Fibroblast of villous mesenchyme (primary cell): ENCODE results near the gene LMO1. TPM values are rescaled to one million over a fixed set of nuclear protein-coding genes. Genes with fewer than 3 reads are reported as not detected.

Experiments
- DNase-seq: peaks from one replicate; pipeline ENCODE4 v3.0.0-alpha.2; 2010; ENCODE audit warnings: low read depth
- H3K4me3 ChIP-seq: 2 replicates; pipeline ENCODE4 v1.5.1; 2011; ENCODE audit warnings: low read depth, mild to moderate bottlenecking, low read length
- CTCF ChIP-seq: IDR thresholded peaks from 2 replicates; pipeline ENCODE4 v1.5.1; 2012; ENCODE audit warnings: low read depth, mild to moderate bottlenecking, low read length; ENCODE audit not compliant: insufficient read depth
- total RNA-seq: library from RNA; depleted of rRNA; stranded (reverse); fragments of >200 nt; gene quantifications from 2 replicates; pipeline ENCODE4 v1.2.3, GENCODE V29; 2012

Gene LMO1
- total RNA-seq, 1 donor = not detected

DNA sequence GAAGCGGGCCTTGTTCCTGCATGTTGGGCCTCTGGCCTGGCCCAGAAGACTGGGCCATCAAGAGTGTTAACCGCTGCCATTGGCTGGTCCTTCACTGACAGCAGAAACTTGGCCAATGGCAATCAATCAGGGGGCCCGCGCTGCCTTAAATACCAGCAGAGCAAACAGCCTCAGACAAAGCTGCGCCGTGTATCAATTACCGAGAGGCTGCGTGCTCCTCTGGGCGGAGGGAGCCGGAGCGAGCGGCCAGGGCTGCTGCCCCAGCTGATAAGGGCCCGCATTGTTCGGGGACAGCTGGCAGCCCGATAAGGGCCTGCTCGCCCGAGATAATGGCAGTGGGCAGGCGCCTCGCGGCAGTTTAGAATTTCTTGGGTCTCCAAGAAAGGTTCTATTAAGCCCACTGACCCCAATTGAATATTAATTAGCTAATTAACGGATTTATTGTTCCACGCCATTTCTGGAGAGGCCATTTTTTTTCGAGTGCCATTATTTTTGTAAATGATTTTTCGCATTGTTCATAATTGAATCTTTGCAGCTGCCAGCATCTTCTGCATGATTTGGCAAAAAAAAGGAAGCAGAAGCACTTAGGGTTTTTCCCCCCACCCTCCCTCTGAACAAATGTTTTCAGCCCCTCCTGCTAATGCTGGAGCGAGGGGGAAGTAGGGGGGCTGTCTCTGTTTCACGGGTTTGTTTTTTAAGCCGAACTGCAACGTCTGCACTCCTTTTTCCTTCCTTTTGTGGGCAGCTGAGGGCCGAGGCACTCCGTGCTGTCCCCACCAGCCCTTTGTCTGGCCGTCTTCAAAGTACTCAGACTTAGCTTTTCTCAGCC is 57.2 kb downstream of the LMO1 start:
- DNase-seq = no peak
- no peak for TF ChIP-seq CTCF
- H3K4me3 ChIP-seq = no peak overlapping the region

DNA sequence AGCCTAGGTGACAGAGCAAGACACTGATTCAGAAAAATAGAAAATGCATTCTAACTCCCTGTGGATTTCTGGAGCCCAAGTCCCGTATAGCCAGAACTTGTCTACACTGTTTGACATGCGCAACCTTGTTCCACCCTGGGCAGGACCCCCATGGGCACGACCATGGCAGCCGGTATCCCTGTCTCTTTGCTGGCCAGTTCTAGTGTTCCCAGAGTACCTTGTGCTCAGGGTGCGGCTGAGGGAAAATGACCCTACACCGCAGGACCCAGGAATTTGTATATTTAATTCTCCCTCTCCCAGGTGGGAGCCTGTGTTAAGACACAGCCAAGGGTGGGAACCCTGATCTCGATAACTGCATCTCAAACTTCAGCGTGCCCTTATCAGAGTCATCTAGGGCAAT is 58.1 kb downstream of the LMO1 start:
- no peak for DNase-seq
- no peak overlapping the region for H3K4me3 ChIP-seq
- no peak for TF ChIP-seq CTCF

DNA sequence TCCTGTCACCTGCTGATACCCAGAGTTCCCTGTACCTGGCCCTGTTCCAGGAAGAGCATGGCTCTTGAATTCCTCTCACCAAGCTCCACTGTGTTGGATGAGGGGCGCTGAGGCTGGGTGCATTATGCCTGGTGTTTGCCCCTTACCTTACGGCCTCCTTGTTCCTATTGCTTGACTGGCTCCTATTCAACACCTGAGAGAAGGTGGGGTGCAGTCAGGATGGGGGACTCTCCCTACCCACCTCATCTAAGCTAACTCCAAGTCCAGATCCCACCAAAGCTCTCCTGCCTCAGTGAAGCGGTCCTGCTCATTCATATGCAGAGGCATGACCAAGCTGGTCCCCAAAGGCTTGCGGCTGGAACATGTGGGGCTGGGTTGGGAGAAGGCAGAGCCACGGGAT is 59.1 kb downstream of the LMO1 start:
- DNase-seq = no peak
- no peak overlapping the region for H3K4me3 ChIP-seq
- no peak for TF ChIP-seq CTCF

DNA sequence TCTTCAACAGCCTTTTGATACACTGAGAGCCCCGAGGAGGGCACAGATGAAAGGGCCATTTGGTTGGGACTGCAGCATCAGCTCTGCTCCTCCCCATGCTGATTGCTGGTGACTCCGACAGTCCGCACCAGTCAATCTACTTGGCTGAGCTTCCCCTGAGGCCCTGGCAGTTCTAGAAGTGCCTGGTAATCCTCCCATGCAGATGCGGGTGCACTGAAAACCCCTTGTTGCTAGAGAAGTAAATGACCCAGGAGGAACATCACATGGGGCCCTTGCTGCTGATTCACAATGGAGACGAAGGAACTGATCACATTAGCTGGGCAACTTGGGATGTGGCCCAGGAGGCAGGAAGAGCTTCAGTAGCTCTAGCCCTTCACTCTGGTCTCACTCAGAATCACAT is 59.7 kb downstream of the LMO1 start:
- no peak overlapping the region for H3K4me3 ChIP-seq
- no peak for DNase-seq
- no peak for TF ChIP-seq CTCF

- TF ChIP-seq CTCF = no peak
- no peak overlapping the region for H3K4me3 ChIP-seq
- DNase-seq = no peak
Measured at GRCh38 chr11:8203414-8203715, 60.3 kb downstream of the LMO1 start.

DNA sequence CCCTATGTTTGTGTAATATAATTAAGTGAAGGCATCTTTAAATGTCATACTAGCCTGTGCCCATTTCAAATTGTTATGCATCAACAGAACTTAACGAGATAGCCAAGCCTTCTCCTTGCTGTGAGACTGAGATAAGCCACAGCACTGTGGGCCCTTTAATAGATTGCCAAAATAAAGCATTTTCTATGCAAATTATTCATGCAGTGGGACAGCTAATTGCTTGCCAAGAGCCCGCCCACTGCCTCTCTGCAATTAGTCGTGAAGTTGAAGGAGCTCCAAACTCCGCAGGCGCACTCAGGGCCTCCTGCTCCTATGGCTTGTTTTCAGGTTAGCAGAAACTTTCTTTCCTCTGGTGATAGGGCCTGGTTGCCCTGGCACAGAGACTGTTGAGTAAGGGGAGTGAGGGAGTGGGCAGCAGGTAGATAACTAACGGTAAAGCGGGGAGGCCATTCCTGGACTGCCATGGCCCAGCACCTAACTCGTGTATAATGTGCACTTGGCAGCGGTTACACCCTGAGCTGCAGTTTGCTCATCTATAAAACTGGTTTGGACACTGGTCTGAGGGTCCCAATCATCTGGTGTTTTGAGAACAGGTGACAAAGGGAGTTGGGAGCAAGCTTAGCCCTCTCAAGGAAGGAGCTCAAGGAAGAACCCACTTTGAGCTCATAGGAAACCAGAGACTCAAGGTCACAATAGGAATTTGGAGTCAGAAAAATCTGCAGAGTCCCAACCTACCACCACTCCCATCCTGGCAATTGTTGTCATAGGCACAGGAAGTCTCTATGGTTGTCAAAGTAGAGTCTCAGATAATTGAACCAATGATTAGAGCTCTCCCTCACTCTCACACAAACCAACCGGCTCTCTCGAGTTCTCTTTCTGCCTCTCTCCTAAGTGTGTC is 60.9 kb downstream of the LMO1 start:
- TF ChIP-seq CTCF = no peak
- DNase-seq = no peak
- H3K4me3 ChIP-seq = no peak overlapping the region
